BLaER1 treated with 17β-estradiol and CSF1 and Interleukin-3, amounts not matched to agents 10 nM and 100 nM (cell line): ENCODE results near the gene RNFT1.
A peak's percentile ranks its signal among the peaks of the same experiment; 100 is the strongest.
"Not testable (repeated sequence)": the region's sequence is repeated elsewhere in the genome, so short reads cannot be mapped to it uniquely, and the experiment has no call there.

Source experiments
- H3K27ac ChIP-seq, 11 experiments: shearing (Covaris generic); formaldehyde crosslinking; 2 replicates each; pipeline ENCODE4 v1.8.1; 2022
- H3K27me3 ChIP-seq, 11 experiments: shearing (Covaris generic); formaldehyde crosslinking; 2 replicates each; pipeline ENCODE4 v1.8.1; 2022
- H3K36me3 ChIP-seq, 11 experiments: shearing (Covaris generic); formaldehyde crosslinking; 2 replicates each; pipeline ENCODE4 v1.8.1; 2022
- H3K4me1 ChIP-seq, 10 experiments: shearing (Covaris generic); formaldehyde crosslinking; 2 replicates each; pipeline ENCODE4 v1.8.1; 2022
- H3K4me2 ChIP-seq, 11 experiments: shearing (Covaris generic); formaldehyde crosslinking; 2 replicates each; pipeline ENCODE4 v1.8.1; 2022
- H3K4me3 ChIP-seq, 10 experiments: shearing (Covaris generic); formaldehyde crosslinking; 2 replicates each; pipeline ENCODE4 v1.8.1; 2022
- H3K9ac ChIP-seq, 11 experiments: shearing (Covaris generic); formaldehyde crosslinking; 2 replicates each; pipeline ENCODE4 v1.8.1; 2022
- H3K9me3 ChIP-seq, 11 experiments: shearing (Covaris generic); formaldehyde crosslinking; replicated peaks in 1 of 11; 2 replicates each; pipeline ENCODE4 v1.8.1; 2022
- H4K20me1 ChIP-seq, 11 experiments: shearing (Covaris generic); formaldehyde crosslinking; 2 replicates each; pipeline ENCODE4 v1.8.1; 2022
- Cebpa-rat ChIP-seq, 11 experiments: shearing (Covaris generic); IDR thresholded peaks; 2 replicates each; pipeline ENCODE4 v1.8.1; 2022

The RNFT1 gene

GRCh38 chr17:59930768-59931167, 33.8 kb downstream of the RNFT1 start:
- TF ChIP-seq Cebpa-rat (IDR thresholded peaks at IDR 0.05) = peak in 4 of 11 experiments; percentile 22 to 43 (median 32); a peak in 4 of 22 replicates
- H3K27ac ChIP-seq, H3K4me2 ChIP-seq, H3K27me3 ChIP-seq, H3K4me1 ChIP-seq, H4K20me1 ChIP-seq, H3K9me3 ChIP-seq, H3K4me3 ChIP-seq, H3K9ac ChIP-seq: not testable (repeated sequence)
- H3K36me3 ChIP-seq = peaks cover 82 to 100% (median 96%) of the 10 kb centered on the region in 11 experiments

- Histone ChIP-seq H3K27ac (peak overlapping the region in 1 of 11 experiments; percentile 9; a peak in 3 of 22 replicates), H3K36me3 (peaks cover 82 to 100% (median 96%) of the 10 kb centered on the region in 11 experiments)
- not testable (repeated sequence) for H3K4me2 ChIP-seq, H3K4me1 ChIP-seq, H3K9me3 ChIP-seq, H3K27me3 ChIP-seq, H3K9ac ChIP-seq, H4K20me1 ChIP-seq, H3K4me3 ChIP-seq
These were observed 34.4 kb downstream of the RNFT1 start for GRCh38 chr17:59930121-59930520.

- not testable (repeated sequence) for H3K4me2 ChIP-seq, H3K4me3 ChIP-seq, H3K27me3 ChIP-seq, H3K27ac ChIP-seq, H3K4me1 ChIP-seq, H3K9ac ChIP-seq, H3K9me3 ChIP-seq
- H4K20me1 ChIP-seq = peaks cover 0 to 13% (median 0%) of the 10 kb centered on the region in 11 experiments; a peak in 5 of 22 replicates
- peaks cover 87 to 100% (median 92%) of the 10 kb centered on the region in 11 experiments for H3K36me3 ChIP-seq
These were observed 43.9 kb downstream of the RNFT1 start for GRCh38 chr17:59920637-59921036.

- Histone ChIP-seq H4K20me1 (peaks cover 10 to 50% (median 23%) of the 10 kb centered on the region in 11 experiments; a peak in 17 of 22 replicates), H3K4me1 (no peaks in the 10 kb centered on the region; a peak in 1 of 20 replicates), H3K4me3 (no peak overlapping the region), H3K9ac (no peak overlapping the region), H3K9me3 (no peaks in the 10 kb centered on the region), H3K4me2 (no peak overlapping the region), H3K27me3 (no peaks in the 10 kb centered on the region), H3K27ac (no peak overlapping the region), H3K36me3 (peaks cover 93 to 100% (median 96%) of the 10 kb centered on the region in 11 experiments)
- TF ChIP-seq Cebpa-rat (IDR thresholded peaks at IDR 0.05) = no peak
These were observed 48.1 kb downstream of the RNFT1 start for GRCh38 chr17:59916446-59916845.

DNA sequence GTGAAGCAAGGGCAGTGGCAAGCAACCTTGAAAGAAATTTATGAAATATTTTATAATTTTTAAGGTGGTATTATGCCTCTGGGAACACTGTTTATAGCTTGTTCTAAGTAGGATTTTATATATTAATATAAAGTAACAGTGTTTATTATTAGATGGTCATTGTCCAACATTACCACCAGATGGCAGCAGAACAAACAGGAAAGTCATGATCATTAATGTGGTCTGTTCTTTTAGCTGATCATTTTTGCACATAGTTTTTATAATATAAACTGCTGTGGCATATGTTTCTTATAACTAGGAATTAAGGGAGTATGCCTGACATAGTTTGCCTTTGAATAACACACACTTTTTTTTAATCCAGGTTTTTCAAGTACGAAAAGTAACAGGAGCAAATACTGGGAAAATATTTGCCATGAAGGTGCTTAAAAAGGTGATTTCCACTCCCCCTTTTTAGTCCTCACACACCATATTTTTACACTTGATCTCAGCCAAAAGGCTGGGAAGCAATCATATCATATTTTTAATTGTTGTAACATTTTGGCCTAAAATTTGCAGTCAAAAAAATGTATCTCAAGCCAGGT, 50.2 kb downstream of the RNFT1 start:
- no peak overlapping the region for H3K4me3 ChIP-seq
- peaks cover 83 to 99% (median 91%) of the 10 kb centered on the region in 11 experiments for H3K36me3 ChIP-seq
- H3K27me3 ChIP-seq = no peaks in the 10 kb centered on the region
- no peaks in the 10 kb centered on the region for H3K9me3 ChIP-seq
- peaks cover 14 to 70% (median 37%) of the 10 kb centered on the region in 11 experiments; a peak in 20 of 22 replicates for H4K20me1 ChIP-seq
- H3K4me1 ChIP-seq = no peaks in the 10 kb centered on the region; a peak in 1 of 20 replicates
- no peak overlapping the region for H3K9ac ChIP-seq
- no peak overlapping the region for H3K4me2 ChIP-seq
- TF ChIP-seq Cebpa-rat (IDR thresholded peaks at IDR 0.05) = no peak
- H3K27ac ChIP-seq = no peak overlapping the region

- no peak overlapping the region for H3K27ac ChIP-seq
- no peak overlapping the region for H3K4me3 ChIP-seq
- peaks cover 0 to 3% (median 0%) of the 10 kb centered on the region in 11 experiments; a peak in 1 of 22 replicates for H3K9me3 ChIP-seq
- peaks cover 53 to 97% (median 73%) of the 10 kb centered on the region in 11 experiments; a peak in 21 of 22 replicates for H4K20me1 ChIP-seq
- peaks cover 27 to 84% (median 54%) of the 10 kb centered on the region in 11 experiments for H3K36me3 ChIP-seq
- H3K9ac ChIP-seq = no peak overlapping the region
- no peaks in the 10 kb centered on the region for H3K27me3 ChIP-seq
- H3K4me2 ChIP-seq = no peak overlapping the region
- TF ChIP-seq Cebpa-rat (IDR thresholded peaks at IDR 0.05) = no peak
- no peaks in the 10 kb centered on the region for H3K4me1 ChIP-seq
These were observed 57.1 kb downstream of the RNFT1 start for GRCh38 chr17:59907467-59907866.

DNA sequence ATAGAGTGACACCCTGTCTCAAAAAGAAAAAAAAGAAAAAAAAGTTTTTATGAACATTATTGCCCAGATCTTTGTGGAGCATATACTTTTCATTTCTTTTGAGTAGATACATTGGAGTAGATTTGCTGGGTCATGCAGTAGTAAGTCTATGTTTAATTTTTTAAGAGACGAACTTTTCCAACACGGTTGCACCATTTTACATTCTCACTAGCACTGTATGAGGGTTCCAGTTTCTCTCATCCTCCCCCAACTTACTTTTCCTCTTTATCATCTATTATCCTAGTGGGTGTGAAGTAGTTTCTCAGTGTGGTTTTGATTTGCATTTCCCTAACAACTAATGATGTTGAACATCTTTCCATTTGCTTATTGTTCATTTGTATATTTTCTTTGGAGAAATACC, 61.1 kb downstream of the RNFT1 start:
- H3K27me3 ChIP-seq = no peaks in the 10 kb centered on the region
- peaks cover 13 to 88% (median 46%) of the 10 kb centered on the region in 11 experiments; a peak in 21 of 22 replicates for H3K36me3 ChIP-seq
- peaks cover 73 to 99% (median 92%) of the 10 kb centered on the region in 11 experiments; a peak in 21 of 22 replicates for H4K20me1 ChIP-seq
- H3K4me3 ChIP-seq = no peak overlapping the region
- no peak overlapping the region for H3K9ac ChIP-seq
- TF ChIP-seq Cebpa-rat (IDR thresholded peaks at IDR 0.05) = no peak
- H3K4me2 ChIP-seq = no peak overlapping the region
- H3K4me1 ChIP-seq = peaks cover 0 to 9% (median 2%) of the 10 kb centered on the region in 10 experiments; a peak in 3 of 20 replicates
- H3K9me3 ChIP-seq = peaks cover 0 to 3% (median 0%) of the 10 kb centered on the region in 11 experiments; a peak in 1 of 22 replicates
- H3K27ac ChIP-seq = no peak overlapping the region
